ELF-1 (cell line): ENCODE data around the gene ADPRS.
A peak's percentile ranks its signal among the peaks of the same experiment; 100 is the strongest.

Source experiments
- DNase-seq: peaks from one replicate; pipeline ENCODE4 v3.0.0-alpha.2; 2016; ENCODE audit warnings: low read depth, low spot score

Gene ADPRS

GRCh38 chr1:36088577-36089392 lies at the start of gene ADPRS:
ADPRS (plus strand) TSS chr1:36088892; CDS start chr1:36088905, 13 bp downstream.
- DNase-seq, result peak; percentile 94

- no peak for DNase-seq
These were observed 48.5 kb upstream of the ADPRS start for GRCh38 chr1:36040238-36040637.

GRCh38 chr1:36051821-36052220 lies 36.9 kb upstream of the ADPRS start:
- no peak for DNase-seq

- DNase-seq, result no peak
These were observed 34.7 kb upstream of the ADPRS start for GRCh38 chr1:36053978-36054377.

GRCh38 chr1:36055706-36056105 lies 33.0 kb upstream of the ADPRS start:
- DNase-seq, result no peak

- DNase-seq, result no peak
These were observed 26.4 kb upstream of the ADPRS start for GRCh38 chr1:36062315-36062714.

GRCh38 chr1:36067871-36068270 lies 20.8 kb upstream of the ADPRS start:
- DNase-seq, result no peak

- peak; percentile 62 for DNase-seq
These were observed 19.8 kb upstream of the ADPRS start for GRCh38 chr1:36068866-36069265.

GRCh38 chr1:36070349-36070748 lies 18.3 kb upstream of the ADPRS start:
- no peak for DNase-seq

- no peak for DNase-seq
These were observed 11.6 kb upstream of the ADPRS start for GRCh38 chr1:36076979-36077573.

- no peak for DNase-seq
These were observed 8.5 kb upstream of the ADPRS start for GRCh38 chr1:36080236-36080635.

- no peak for DNase-seq
These were observed 7.9 kb upstream of the ADPRS start for GRCh38 chr1:36080801-36081200.

GRCh38 chr1:36081926-36082485 lies 6.7 kb upstream of the ADPRS start:
- DNase-seq, result no peak

GRCh38 chr1:36083219-36083618 lies 5.5 kb upstream of the ADPRS start:
- DNase-seq, result peak; percentile 30

GRCh38 chr1:36083635-36084496 lies 4.8 kb upstream of the ADPRS start, which contains the start of gene TEKT2:
TEKT2 (plus strand) TSS chr1:36084094; CDS start chr1:36084922, 828 bp downstream.
- peak; percentile 82 for DNase-seq

GRCh38 chr1:36084497-36085115 lies 4.1 kb upstream of the ADPRS start:
- DNase-seq, result peak; percentile 50

- DNase-seq, result no peak
These were observed 3.6 kb upstream of the ADPRS start for GRCh38 chr1:36085126-36085525.

GRCh38 chr1:36085686-36086526 lies 2.8 kb upstream of the ADPRS start:
- DNase-seq, result no peak

- DNase-seq, result no peak
These were observed 2.0 kb upstream of the ADPRS start for GRCh38 chr1:36086529-36087232.
